Ascending aorta (tissue), 2 donors: ENCODE measurements around the gene QSOX1. TPM values are rescaled to one million over a fixed set of nuclear protein-coding genes. Genes with fewer than 3 reads are reported as not detected.

ENCODE experiments used
- DNase-seq, 2 donors: peaks; one replicate each; pipeline ENCODE4 v3.0.0-alpha.2; 2019; ENCODE audit warnings: low spot score in 2 of 2
- H3K27ac ChIP-seq, 2 donors: fragments of 200-600 bp; sonication (generic); one replicate each; pipeline ENCODE4 v1.5.1; 2016 to 2017; ENCODE audit warnings: mild to moderate bottlenecking in 1 of 2
- H3K27me3 ChIP-seq: fragments of 200-600 bp; sonication (generic); one replicate; pipeline ENCODE4 v1.5.1; 2017
- H3K36me3 ChIP-seq, 2 donors: fragments of 200-600 bp; sonication (generic); one replicate each; pipeline ENCODE4 v1.5.1; 2016
- H3K4me1 ChIP-seq, 2 donors: fragments of 200-600 bp; sonication (generic); one replicate each; pipeline ENCODE4 v1.5.1; 2016 to 2017; ENCODE audit warnings: mild to moderate bottlenecking in 1 of 2
- H3K4me3 ChIP-seq, 2 donors: fragments of 200-600 bp; sonication (generic); one replicate each; pipeline ENCODE4 v1.5.1; 2016 to 2017; ENCODE audit warnings: mild to moderate bottlenecking in 1 of 2
- H3K9me3 ChIP-seq, 2 donors: fragments of 200-600 bp; sonication (generic); one replicate each; pipeline ENCODE4 v1.5.1; 2016
- CTCF ChIP-seq, 3 experiments: fragments of 200-600 bp in 2 of 3; fragments of 450-650 bp in 1 of 3; sonication (generic) in 2 of 3; IDR thresholded peaks; one replicate each; pipeline ENCODE4 v1.5.1; 2016 to 2019; ENCODE audit warnings: antibody characterized with exemption in 3 of 3, mild to moderate bottlenecking in 1 of 3, moderate library complexity in 1 of 3
- intact Hi-C: fragments of 100-400 bp; cut with DNase I; formaldehyde crosslinking; loops from one replicate; pipeline ENCODE4 v1.15.1; 2023
- total RNA-seq: library from RNA; depleted of rRNA; stranded (reverse); fragments of >200 nt; gene quantifications from one replicate; pipeline ENCODE4 v1.1.0, GENCODE V29; 2016

Gene QSOX1
- total RNA-seq, 1 donor from 2014 or later = 200 TPM

- intact Hi-C loops = loop anchor here (10.0 kb wide), 1 partner anchor 202 kb away; the partner anchor contains the start of gene CEP350
- peak overlapping the region; percentile 21 to 23 for H3K27ac ChIP-seq
- no peak overlapping the region for H3K4me3 ChIP-seq
Measured at GRCh38 chr1:180157108-180157507, 2.4 kb downstream of the QSOX1 start.

GRCh38 chr1:180157576-180158057 is 2.9 kb downstream of the QSOX1 start:
- no peak for DNase-seq
- Histone ChIP-seq H3K4me1 (peaks cover 4 to 15% of the 10 kb centered on the region in 2 donors), H3K27ac (peak overlapping the region; percentile 21 to 23), H3K4me3 (no peak overlapping the region), H3K9me3 (no peaks in the 10 kb centered on the region), H3K36me3 (no peaks in the 10 kb centered on the region), H3K27me3 (no peaks in the 10 kb centered on the region)
- no peak for TF ChIP-seq CTCF (IDR thresholded peaks at IDR 0.05)
- intact Hi-C loops = loop anchor here (10.0 kb wide), 1 partner anchor 203 kb away; the partner anchor contains the start of gene CEP350

More at GRCh38 chr1:180157108-180157507, 2.4 kb downstream of the QSOX1 start:
- DNase-seq = no peak
- Histone ChIP-seq H3K27me3 (no peaks in the 10 kb centered on the region), H3K36me3 (no peaks in the 10 kb centered on the region), H3K9me3 (no peaks in the 10 kb centered on the region), H3K4me1 (peaks cover 4 to 15% of the 10 kb centered on the region in 2 donors)
- no peak for TF ChIP-seq CTCF (IDR thresholded peaks at IDR 0.05)

GRCh38 chr1:180158149-180159147 is 3.8 kb downstream of the QSOX1 start:
- Histone ChIP-seq H3K27me3 (no peaks in the 10 kb centered on the region), H3K36me3 (no peaks in the 10 kb centered on the region), H3K9me3 (no peaks in the 10 kb centered on the region), H3K27ac (no peak overlapping the region), H3K4me1 (peaks cover 4 to 15% of the 10 kb centered on the region in 2 donors), H3K4me3 (no peak overlapping the region)
- no peak for TF ChIP-seq CTCF (IDR thresholded peaks at IDR 0.05)
- no peak for DNase-seq
- intact Hi-C loops = loop anchor here (10.0 kb wide), 1 partner anchor 204 kb away; the partner anchor contains the start of gene CEP350

- no peak for DNase-seq
- H3K36me3 ChIP-seq = no peaks in the 10 kb centered on the region
- no peaks in the 10 kb centered on the region for H3K9me3 ChIP-seq
- intact Hi-C loops = no loop called here
- no peak overlapping the region for H3K27ac ChIP-seq
- no peak overlapping the region for H3K4me3 ChIP-seq
- TF ChIP-seq CTCF (IDR thresholded peaks at IDR 0.05) = no peak
- peaks cover 4 to 15% of the 10 kb centered on the region in 2 donors for H3K4me1 ChIP-seq
- no peaks in the 10 kb centered on the region for H3K27me3 ChIP-seq
Measured at GRCh38 chr1:180160357-180160756, 5.7 kb downstream of the QSOX1 start.

GRCh38 chr1:180163041-180163440 is 8.4 kb downstream of the QSOX1 start:
- intact Hi-C loops = no loop called here
- Histone ChIP-seq H3K9me3 (no peaks in the 10 kb centered on the region), H3K4me1 (peaks cover 3 to 7% of the 10 kb centered on the region in 2 donors), H3K27ac (no peak overlapping the region), H3K27me3 (no peaks in the 10 kb centered on the region), H3K4me3 (no peak overlapping the region), H3K36me3 (peaks cover 0 to 3% of the 10 kb centered on the region in 2 donors)
- no peak for TF ChIP-seq CTCF (IDR thresholded peaks at IDR 0.05)
- no peak for DNase-seq
